Tibial nerve (tissue), 4 donors: ENCODE results near the gene ADAT3. TPM values are rescaled to one million over a fixed set of nuclear protein-coding genes. Genes with fewer than 3 reads are reported as not detected.

Source experiments
- DNase-seq, 2 donors: peaks; one replicate each; pipeline ENCODE4 v3.0.0-alpha.2; 2019; ENCODE audit warnings: low spot score in 2 of 2
- H3K27ac ChIP-seq, 4 donors: fragments of 200-600 bp; sonication (generic) in 3 of 4; one replicate each; pipeline ENCODE4 v1.5.1; 2017 to 2019; ENCODE audit warnings: mild to moderate bottlenecking in 1 of 4
- H3K27me3 ChIP-seq, 2 donors: fragments of 200-600 bp; sonication (generic) in 1 of 2; one replicate each; pipeline versions ENCODE4 v1.5.1 to v1.6.0; 2017 to 2019
- H3K36me3 ChIP-seq, 3 donors: fragments of 200-600 bp; sonication (generic); one replicate each; pipeline ENCODE4 v1.5.1; 2018 to 2019
- H3K4me1 ChIP-seq, 4 donors: fragments of 200-600 bp; sonication (generic) in 3 of 4; one replicate each; pipeline ENCODE4 v1.5.1; 2017 to 2019
- H3K4me3 ChIP-seq, 4 donors: fragments of 200-600 bp; sonication (generic) in 3 of 4; one replicate each; pipeline ENCODE4 v1.5.1; 2017 to 2019; ENCODE audit warnings: mild to moderate bottlenecking in 1 of 4, moderate library complexity in 1 of 4
- H3K9me3 ChIP-seq, 4 donors: fragments of 200-600 bp; sonication (generic) in 3 of 4; one replicate each; pipeline ENCODE4 v1.5.1; 2017 to 2019
- CTCF ChIP-seq, 5 experiments: fragments of 200-600 bp in 3 of 5; fragments of 450-650 bp in 2 of 5; sonication (generic) in 3 of 5; IDR thresholded peaks; one replicate each; pipeline ENCODE4 v1.5.1; 2016 to 2019; ENCODE audit warnings: antibody characterized with exemption in 5 of 5, mild to moderate bottlenecking in 3 of 5, moderate library complexity in 2 of 5
- EP300 ChIP-seq, 2 donors: sonication (generic); formaldehyde crosslinking; IDR thresholded peaks; one replicate each; pipeline ENCODE4 v1.6.1; 2017; ENCODE audit warnings: antibody characterized with exemption in 2 of 2, mild to moderate bottlenecking in 1 of 2
- POLR2A ChIP-seq, 2 donors: fragments of 450-650 bp; IDR thresholded peaks; one replicate each; pipeline ENCODE4 v1.6.1; 2017; ENCODE audit warnings: antibody characterized with exemption in 2 of 2, mild to moderate bottlenecking in 2 of 2, moderate library complexity in 2 of 2
- WGBS, 2 donors: methylation state at CpG; one replicate each; pipeline ENCODE4 v1.1.5; 2018; 5-methylcytosine and 5-hydroxymethylcytosine counted together
- total RNA-seq, 4 donors: library from RNA; depleted of rRNA; stranded (reverse); fragments of >200 nt; gene quantifications; one replicate each; pipeline ENCODE4 v1.1.0, GENCODE V29; 2016

The ADAT3 gene
- total RNA-seq, 4 donors from 2014 or later: 2.4 to 8.7 (median 4.8) TPM

- no peaks in the 10 kb centered on the region for H3K27me3 ChIP-seq
- no peak overlapping the region for H3K4me3 ChIP-seq
- H3K27ac ChIP-seq: peak overlapping the region in 1 of 4 donors; percentile 98
- 88 to 89% methylated on average over 27 to 28 of the region's 30 CpGs for WGBS, 2 donors
- H3K9me3 ChIP-seq: no peaks in the 10 kb centered on the region
- peaks cover 0 to 12% (median 0%) of the 10 kb centered on the region in 3 donors for H3K36me3 ChIP-seq
- H3K4me1 ChIP-seq: peaks cover 0 to 45% (median 28%) of the 10 kb centered on the region in 4 donors
- no peak for TF ChIP-seq EP300 (IDR thresholded peaks at IDR 0.05)
- TF ChIP-seq CTCF (IDR thresholded peaks at IDR 0.05): no peak
- no peak for TF ChIP-seq POLR2A (IDR thresholded peaks at IDR 0.05)
- DNase-seq: no peak
Measured at GRCh38 chr19:1944916-1945561, 39.8 kb downstream of the ADAT3 start.

- 45 to 69% methylated on average over 18 of the region's 18 CpGs for WGBS, 2 donors
- peak in 1 of 2 donors; percentile 21 for DNase-seq
- no peak overlapping the region for H3K4me3 ChIP-seq
- H3K27me3 ChIP-seq: no peaks in the 10 kb centered on the region
- H3K27ac ChIP-seq: no peak overlapping the region
- H3K4me1 ChIP-seq: peaks cover 0 to 41% (median 24%) of the 10 kb centered on the region in 4 donors
- H3K36me3 ChIP-seq: peaks cover 0 to 16% (median 0%) of the 10 kb centered on the region in 3 donors
- TF ChIP-seq EP300 (IDR thresholded peaks at IDR 0.05): no peak
- TF ChIP-seq POLR2A (IDR thresholded peaks at IDR 0.05): no peak
- peak; percentile 30 to 59 (median 46) for TF ChIP-seq CTCF (IDR thresholded peaks at IDR 0.05)
- no peaks in the 10 kb centered on the region for H3K9me3 ChIP-seq
Measured at GRCh38 chr19:1945899-1946298, 40.7 kb downstream of the ADAT3 start.

GRCh38 chr19:1947651-1948209, 42.5 kb downstream of the ADAT3 start:
- 75 to 89% methylated on average over 21 to 26 of the region's 34 CpGs for WGBS, 2 donors
- H3K36me3 ChIP-seq: peaks cover 0 to 26% (median 4%) of the 10 kb centered on the region in 3 donors
- H3K27ac ChIP-seq: no peak overlapping the region
- TF ChIP-seq CTCF (IDR thresholded peaks at IDR 0.05) (no peak), EP300 (IDR thresholded peaks at IDR 0.05) (no peak), POLR2A (IDR thresholded peaks at IDR 0.05) (no peak)
- no peaks in the 10 kb centered on the region for H3K27me3 ChIP-seq
- no peak for DNase-seq
- peaks cover 0 to 37% (median 19%) of the 10 kb centered on the region in 4 donors for H3K4me1 ChIP-seq
- no peak overlapping the region for H3K4me3 ChIP-seq
- no peaks in the 10 kb centered on the region for H3K9me3 ChIP-seq

GRCh38 chr19:1949304-1950101, 44.3 kb downstream of the ADAT3 start:
- WGBS, 2 donors: 95 to 96% methylated on average over 42 to 44 of the region's 44 CpGs
- peaks cover 0 to 24% (median 4%) of the 10 kb centered on the region in 4 donors for H3K4me1 ChIP-seq
- no peak for DNase-seq
- no peak overlapping the region for H3K27ac ChIP-seq
- H3K9me3 ChIP-seq: no peaks in the 10 kb centered on the region
- H3K27me3 ChIP-seq: no peaks in the 10 kb centered on the region
- no peak overlapping the region for H3K4me3 ChIP-seq
- peaks cover 0 to 42% (median 4%) of the 10 kb centered on the region in 3 donors for H3K36me3 ChIP-seq
- TF ChIP-seq EP300 (IDR thresholded peaks at IDR 0.05) (no peak), POLR2A (IDR thresholded peaks at IDR 0.05) (no peak), CTCF (IDR thresholded peaks at IDR 0.05) (no peak)
